ENCODE results near the gene ABCG4. TPM values are rescaled to one million over a fixed set of nuclear protein-coding genes. Genes with fewer than 3 reads are reported as not detected.

The ABCG4 gene
- total and polyA plus RNA-seq, 4 donors, result 0.03 to 0.17 (median 0.05) TPM; not detected in 1

- Histone ChIP-seq H3K4me3 (ENCODE audit: low read depth in 1 of 3, low read length in 3 of 3) (peak overlapping the region; percentile 78 to 86 (median 83)), H3K9ac (ENCODE audit: low read depth in 1 of 2, low read length in 2 of 2) (peak overlapping the region; percentile 67 to 76), H3K27me3 (ENCODE audit: control insufficient read depth in 4 of 4, insufficient read depth in 4 of 4, low read length in 3 of 4) (no peaks in the 10 kb centered on the region), H3K9me3 (ENCODE audit: control insufficient read depth in 4 of 4, low read length in 3 of 4) (no peaks in the 10 kb centered on the region), H3K36me3 (ENCODE audit: control insufficient read depth in 4 of 4, insufficient read depth in 3 of 4, low read depth in 1 of 4, low read length in 3 of 4) (peaks cover 0 to 7% (median 3%) of the 10 kb centered on the region in 4 donors), H3K4me1 (ENCODE audit: control insufficient read depth in 4 of 4, insufficient read depth in 4 of 4, low read length in 3 of 4) (peaks cover 3 to 8% (median 5%) of the 10 kb centered on the region in 4 donors), H3K27ac (ENCODE audit: low read depth in 1 of 2, low read length in 2 of 2) (peak overlapping the region; percentile 86 to 90)
- WGBS, result 15% methylated on average over 15 of the region's 15 CpGs
- DNase-seq (ENCODE audit: low spot score), result peak; percentile 44
- TF ChIP-seq, protein P1, sequence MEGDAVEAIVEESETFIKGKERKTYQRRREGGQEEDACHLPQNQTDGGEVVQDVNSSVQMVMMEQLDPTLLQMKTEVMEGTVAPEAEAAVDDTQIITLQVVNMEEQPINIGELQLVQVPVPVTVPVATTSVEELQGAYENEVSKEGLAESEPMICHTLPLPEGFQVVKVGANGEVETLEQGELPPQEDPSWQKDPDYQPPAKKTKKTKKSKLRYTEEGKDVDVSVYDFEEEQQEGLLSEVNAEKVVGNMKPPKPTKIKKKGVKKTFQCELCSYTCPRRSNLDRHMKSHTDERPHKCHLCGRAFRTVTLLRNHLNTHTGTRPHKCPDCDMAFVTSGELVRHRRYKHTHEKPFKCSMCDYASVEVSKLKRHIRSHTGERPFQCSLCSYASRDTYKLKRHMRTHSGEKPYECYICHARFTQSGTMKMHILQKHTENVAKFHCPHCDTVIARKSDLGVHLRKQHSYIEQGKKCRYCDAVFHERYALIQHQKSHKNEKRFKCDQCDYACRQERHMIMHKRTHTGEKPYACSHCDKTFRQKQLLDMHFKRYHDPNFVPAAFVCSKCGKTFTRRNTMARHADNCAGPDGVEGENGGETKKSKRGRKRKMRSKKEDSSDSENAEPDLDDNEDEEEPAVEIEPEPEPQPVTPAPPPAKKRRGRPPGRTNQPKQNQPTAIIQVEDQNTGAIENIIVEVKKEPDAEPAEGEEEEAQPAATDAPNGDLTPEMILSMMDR (IDR thresholded peaks at IDR 0.05; ENCODE audit: low read depth, low read length, missing input control), result no peak
- TF ChIP-seq, protein P2, sequence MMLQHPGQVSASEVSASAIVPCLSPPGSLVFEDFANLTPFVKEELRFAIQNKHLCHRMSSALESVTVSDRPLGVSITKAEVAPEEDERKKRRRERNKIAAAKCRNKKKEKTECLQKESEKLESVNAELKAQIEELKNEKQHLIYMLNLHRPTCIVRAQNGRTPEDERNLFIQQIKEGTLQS (IDR thresholded peaks at IDR 0.05), result no peak
- TF ChIP-seq NR2F2 (IDR thresholded peaks at IDR 0.05) (no peak), JUND (IDR thresholded peaks at IDR 0.05) (no peak), TAF1 (conservative IDR thresholded peaks at IDR 0.05) (no peak), HNF4A (conservative IDR thresholded peaks at IDR 0.05) (no peak), GABPA (IDR thresholded peaks at IDR 0.05 in 1 of 2, conservative IDR thresholded peaks at IDR 0.05 in 1 of 2) (no peak), FOXA2 (IDR thresholded peaks at IDR 0.05) (no peak), EGR1 (IDR thresholded peaks at IDR 0.05; ENCODE audit: low read depth in 2 of 2) (no peak), MAX (IDR thresholded peaks at IDR 0.05) (no peak), YY1 (IDR thresholded peaks at IDR 0.05) (no peak)
- TF ChIP-seq, protein P3, sequence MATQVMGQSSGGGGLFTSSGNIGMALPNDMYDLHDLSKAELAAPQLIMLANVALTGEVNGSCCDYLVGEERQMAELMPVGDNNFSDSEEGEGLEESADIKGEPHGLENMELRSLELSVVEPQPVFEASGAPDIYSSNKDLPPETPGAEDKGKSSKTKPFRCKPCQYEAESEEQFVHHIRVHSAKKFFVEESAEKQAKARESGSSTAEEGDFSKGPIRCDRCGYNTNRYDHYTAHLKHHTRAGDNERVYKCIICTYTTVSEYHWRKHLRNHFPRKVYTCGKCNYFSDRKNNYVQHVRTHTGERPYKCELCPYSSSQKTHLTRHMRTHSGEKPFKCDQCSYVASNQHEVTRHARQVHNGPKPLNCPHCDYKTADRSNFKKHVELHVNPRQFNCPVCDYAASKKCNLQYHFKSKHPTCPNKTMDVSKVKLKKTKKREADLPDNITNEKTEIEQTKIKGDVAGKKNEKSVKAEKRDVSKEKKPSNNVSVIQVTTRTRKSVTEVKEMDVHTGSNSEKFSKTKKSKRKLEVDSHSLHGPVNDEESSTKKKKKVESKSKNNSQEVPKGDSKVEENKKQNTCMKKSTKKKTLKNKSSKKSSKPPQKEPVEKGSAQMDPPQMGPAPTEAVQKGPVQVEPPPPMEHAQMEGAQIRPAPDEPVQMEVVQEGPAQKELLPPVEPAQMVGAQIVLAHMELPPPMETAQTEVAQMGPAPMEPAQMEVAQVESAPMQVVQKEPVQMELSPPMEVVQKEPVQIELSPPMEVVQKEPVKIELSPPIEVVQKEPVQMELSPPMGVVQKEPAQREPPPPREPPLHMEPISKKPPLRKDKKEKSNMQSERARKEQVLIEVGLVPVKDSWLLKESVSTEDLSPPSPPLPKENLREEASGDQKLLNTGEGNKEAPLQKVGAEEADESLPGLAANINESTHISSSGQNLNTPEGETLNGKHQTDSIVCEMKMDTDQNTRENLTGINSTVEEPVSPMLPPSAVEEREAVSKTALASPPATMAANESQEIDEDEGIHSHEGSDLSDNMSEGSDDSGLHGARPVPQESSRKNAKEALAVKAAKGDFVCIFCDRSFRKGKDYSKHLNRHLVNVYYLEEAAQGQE (IDR thresholded peaks at IDR 0.05), result no peak
Observed at GRCh38 chr11:119169282-119169719, 20.4 kb downstream of the ABCG4 start.

DNA sequence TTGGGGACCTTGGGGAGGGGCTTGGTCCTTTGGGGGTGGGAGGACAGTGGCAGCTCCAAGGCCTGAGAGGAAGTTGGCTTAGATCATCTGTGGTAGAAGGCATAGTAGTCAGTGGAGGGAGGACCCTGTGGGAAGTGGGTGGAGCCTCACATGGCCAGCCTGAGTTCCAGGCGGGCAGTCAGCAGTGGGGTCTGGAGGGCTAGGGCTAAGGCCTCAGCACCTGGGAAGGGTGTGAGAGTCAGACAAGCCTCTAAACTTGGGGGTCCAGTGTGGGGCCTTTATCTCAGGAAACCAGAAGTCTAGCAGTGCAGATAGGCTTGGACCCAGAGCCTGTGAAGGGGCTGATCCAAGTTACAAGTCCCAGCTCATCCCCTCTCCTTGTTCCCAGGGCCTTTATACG lies 23.7 kb downstream of the ABCG4 start:
- Histone ChIP-seq H3K27me3 (ENCODE audit: control insufficient read depth in 4 of 4, insufficient read depth in 4 of 4, low read length in 3 of 4) (no peaks in the 10 kb centered on the region), H3K4me3 (ENCODE audit: low read depth in 1 of 3, low read length in 3 of 3) (no peak overlapping the region), H3K9ac (ENCODE audit: low read depth in 1 of 2, low read length in 2 of 2) (no peak overlapping the region), H3K36me3 (ENCODE audit: control insufficient read depth in 4 of 4, insufficient read depth in 3 of 4, low read depth in 1 of 4, low read length in 3 of 4) (peaks cover 0 to 23% (median 9%) of the 10 kb centered on the region in 4 donors), H3K9me3 (ENCODE audit: control insufficient read depth in 4 of 4, low read length in 3 of 4) (no peaks in the 10 kb centered on the region), H3K27ac (ENCODE audit: low read depth in 1 of 2, low read length in 2 of 2) (no peak overlapping the region), H3K4me1 (ENCODE audit: control insufficient read depth in 4 of 4, insufficient read depth in 4 of 4, low read length in 3 of 4) (peaks cover 3 to 8% (median 5%) of the 10 kb centered on the region in 4 donors)
- DNase-seq (ENCODE audit: low spot score), result no peak
- 85% methylated on average over 2 of the region's 2 CpGs for WGBS
- TF ChIP-seq SP1 (IDR thresholded peaks at IDR 0.05), result no peak
- no peak for TF ChIP-seq MAX (IDR thresholded peaks at IDR 0.05)
- TF ChIP-seq, protein P4, sequence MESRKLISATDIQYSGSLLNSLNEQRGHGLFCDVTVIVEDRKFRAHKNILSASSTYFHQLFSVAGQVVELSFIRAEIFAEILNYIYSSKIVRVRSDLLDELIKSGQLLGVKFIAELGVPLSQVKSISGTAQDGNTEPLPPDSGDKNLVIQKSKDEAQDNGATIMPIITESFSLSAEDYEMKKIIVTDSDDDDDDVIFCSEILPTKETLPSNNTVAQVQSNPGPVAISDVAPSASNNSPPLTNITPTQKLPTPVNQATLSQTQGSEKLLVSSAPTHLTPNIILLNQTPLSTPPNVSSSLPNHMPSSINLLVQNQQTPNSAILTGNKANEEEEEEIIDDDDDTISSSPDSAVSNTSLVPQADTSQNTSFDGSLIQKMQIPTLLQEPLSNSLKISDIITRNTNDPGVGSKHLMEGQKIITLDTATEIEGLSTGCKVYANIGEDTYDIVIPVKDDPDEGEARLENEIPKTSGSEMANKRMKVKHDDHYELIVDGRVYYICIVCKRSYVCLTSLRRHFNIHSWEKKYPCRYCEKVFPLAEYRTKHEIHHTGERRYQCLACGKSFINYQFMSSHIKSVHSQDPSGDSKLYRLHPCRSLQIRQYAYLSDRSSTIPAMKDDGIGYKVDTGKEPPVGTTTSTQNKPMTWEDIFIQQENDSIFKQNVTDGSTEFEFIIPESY (IDR thresholded peaks at IDR 0.05), result no peak
- TF ChIP-seq NR2F2 (IDR thresholded peaks at IDR 0.05), result no peak
- TF ChIP-seq RAD21 (IDR thresholded peaks at IDR 0.05), result no peak
- TF ChIP-seq, protein P3 (IDR thresholded peaks at IDR 0.05), result no peak
- TF ChIP-seq JUND (IDR thresholded peaks at IDR 0.05), result no peak
- no peak for TF ChIP-seq FOXA2 (IDR thresholded peaks at IDR 0.05)
- no peak for TF ChIP-seq FOXA1 (IDR thresholded peaks at IDR 0.05)
- TF ChIP-seq RXRA (IDR thresholded peaks at IDR 0.05), result no peak
- no peak for TF ChIP-seq HNF4A (conservative IDR thresholded peaks at IDR 0.05)
- no peak for TF ChIP-seq GABPA (IDR thresholded peaks at IDR 0.05 in 1 of 2, conservative IDR thresholded peaks at IDR 0.05 in 1 of 2)
- TF ChIP-seq TAF1 (conservative IDR thresholded peaks at IDR 0.05), result no peak
- TF ChIP-seq EGR1 (IDR thresholded peaks at IDR 0.05; ENCODE audit: low read depth in 2 of 2), result no peak
- TF ChIP-seq, protein P2 (IDR thresholded peaks at IDR 0.05), result no peak
- no peak for TF ChIP-seq HNF4G (IDR thresholded peaks at IDR 0.05)
